IPS-15b (cell line): ENCODE data around the gene TENT5C.

Experiments used
- H3K27me3 ChIP-seq: one replicate; pipeline ENCODE4 v1.6.1; 2013; ENCODE audit warnings: low read length; ENCODE audit not compliant: control insufficient read depth, insufficient read depth
- H3K36me3 ChIP-seq: one replicate; pipeline ENCODE4 v1.6.1; 2013; ENCODE audit warnings: low read length; ENCODE audit not compliant: control insufficient read depth, insufficient read depth
- H3K4me1 ChIP-seq: one replicate; pipeline ENCODE4 v1.6.1; 2013; ENCODE audit warnings: mild to moderate bottlenecking, low read length; ENCODE audit not compliant: control insufficient read depth, insufficient read depth
- H3K4me3 ChIP-seq: one replicate; pipeline ENCODE4 v1.5.1; 2013; ENCODE audit warnings: low read depth, low read length
- H3K9ac ChIP-seq: one replicate; pipeline ENCODE4 v1.6.1; 2013; ENCODE audit warnings: low read depth, mild to moderate bottlenecking, low read length
- H3K9me3 ChIP-seq: one replicate; pipeline ENCODE4 v1.6.1; 2013; ENCODE audit warnings: mild to moderate bottlenecking, low read length; ENCODE audit not compliant: control insufficient read depth, insufficient read depth

The TENT5C gene

GRCh38 chr1:117657031-117657430 lies 51.2 kb downstream of the TENT5C start:
- Histone ChIP-seq H3K36me3 (no peaks in the 10 kb centered on the region), H3K27me3 (no peaks in the 10 kb centered on the region), H3K4me1 (peaks cover 6% of the 10 kb centered on the region), H3K4me3 (no peak overlapping the region), H3K9ac (no peak overlapping the region), H3K9me3 (no peaks in the 10 kb centered on the region)

GRCh38 chr1:117657949-117658660 lies 52.3 kb downstream of the TENT5C start:
- H3K9me3 ChIP-seq, result no peaks in the 10 kb centered on the region
- no peaks in the 10 kb centered on the region for H3K27me3 ChIP-seq
- peaks cover 6% of the 10 kb centered on the region for H3K4me1 ChIP-seq
- H3K4me3 ChIP-seq, result no peak overlapping the region
- H3K36me3 ChIP-seq, result no peaks in the 10 kb centered on the region
- no peak overlapping the region for H3K9ac ChIP-seq

DNA sequence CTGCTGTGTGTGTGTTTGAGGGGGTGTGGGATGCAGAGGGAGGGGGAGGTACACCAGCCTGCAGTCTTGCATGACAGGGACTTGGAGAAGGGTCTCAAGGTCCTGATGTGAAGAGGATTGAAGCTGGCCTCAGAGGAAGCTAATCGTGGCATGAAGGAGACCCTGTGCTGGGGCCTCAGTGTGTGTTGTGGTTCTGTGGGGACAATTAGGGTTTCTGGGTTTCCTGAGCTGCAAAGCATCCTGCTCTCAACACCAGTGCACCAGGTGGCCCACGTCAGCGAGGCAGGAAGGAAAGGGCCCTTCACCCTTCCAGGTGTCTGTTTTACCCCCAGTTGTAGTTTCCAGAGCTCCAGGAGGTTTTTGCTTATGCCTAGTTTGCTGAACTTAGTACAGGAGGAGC lies 52.8 kb downstream of the TENT5C start:
- H3K9ac ChIP-seq, result no peak overlapping the region
- H3K4me1 ChIP-seq, result peaks cover 6% of the 10 kb centered on the region
- H3K4me3 ChIP-seq, result no peak overlapping the region
- no peaks in the 10 kb centered on the region for H3K36me3 ChIP-seq
- no peaks in the 10 kb centered on the region for H3K9me3 ChIP-seq
- H3K27me3 ChIP-seq, result no peaks in the 10 kb centered on the region

DNA sequence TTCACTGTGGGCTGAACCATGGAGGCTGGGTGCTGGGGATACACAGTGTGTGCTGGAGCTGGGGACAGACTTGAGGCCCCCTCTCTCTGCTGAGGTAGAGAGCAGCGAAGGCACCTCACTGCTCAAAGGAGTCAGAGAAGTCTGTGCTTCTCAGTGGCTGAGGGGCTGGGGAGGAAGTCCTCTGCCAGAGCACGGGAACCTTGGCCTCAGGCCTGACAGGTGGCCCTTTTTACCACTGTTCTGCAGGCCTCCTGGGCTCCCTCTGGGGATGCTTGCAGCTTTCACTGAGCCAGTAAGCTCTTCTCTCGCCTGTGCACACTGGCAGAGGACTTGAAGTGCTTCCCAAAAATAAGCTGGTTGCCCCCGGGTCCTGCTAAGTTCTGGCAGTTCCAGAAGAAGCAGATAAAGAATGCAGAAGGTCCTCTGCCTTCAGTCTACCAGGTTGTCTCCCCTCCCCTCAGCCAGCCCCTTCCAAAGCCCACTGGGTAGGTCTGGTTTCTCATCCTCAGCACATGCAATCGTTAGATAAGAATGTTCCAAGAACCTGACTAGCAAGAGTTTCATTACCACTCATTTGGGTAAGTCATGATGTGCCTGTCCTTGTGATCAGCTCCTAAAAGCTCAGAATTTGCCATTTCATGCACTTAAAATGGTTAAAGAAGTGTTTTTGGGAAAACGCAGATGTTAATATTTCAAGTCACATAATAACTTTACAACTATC lies 53.9 kb downstream of the TENT5C start:
- Histone ChIP-seq H3K4me1 (peaks cover 6% of the 10 kb centered on the region), H3K4me3 (no peak overlapping the region), H3K36me3 (no peaks in the 10 kb centered on the region), H3K9ac (no peak overlapping the region), H3K27me3 (no peaks in the 10 kb centered on the region), H3K9me3 (no peaks in the 10 kb centered on the region)

DNA sequence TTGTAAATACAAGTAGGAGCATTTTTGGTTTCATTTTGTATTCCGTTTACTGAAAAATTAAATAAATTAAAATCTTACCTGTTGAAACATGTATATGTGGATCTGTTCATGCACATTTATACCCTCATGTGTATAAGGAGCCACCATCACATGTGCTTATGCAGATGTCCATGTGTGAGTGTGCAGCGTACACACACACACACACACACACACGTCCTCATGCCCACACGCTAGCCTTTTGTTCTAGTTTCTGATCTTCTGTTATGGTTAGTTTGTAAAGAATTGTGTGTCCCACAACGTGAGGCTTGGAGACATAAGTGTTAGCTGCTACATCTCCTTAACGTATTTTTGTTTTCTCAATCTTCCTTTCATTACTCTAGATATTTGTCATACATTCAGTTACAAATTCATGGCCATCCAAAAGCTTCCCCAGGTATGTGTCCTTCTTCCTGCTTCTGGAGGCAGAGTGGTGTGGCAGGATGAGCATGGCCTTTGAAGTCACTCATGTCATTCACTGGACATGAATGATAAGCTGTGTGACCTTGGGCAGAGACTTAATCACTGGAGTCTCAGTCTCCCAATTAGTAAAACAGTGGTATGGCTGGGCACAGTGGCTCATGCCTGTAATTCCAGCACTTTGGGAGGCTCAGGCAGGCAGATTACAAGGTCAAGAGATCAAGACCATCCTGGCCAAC lies 54.6 kb downstream of the TENT5C start:
- Histone ChIP-seq H3K4me1 (peaks cover 6% of the 10 kb centered on the region), H3K4me3 (no peak overlapping the region), H3K27me3 (no peaks in the 10 kb centered on the region), H3K9me3 (no peaks in the 10 kb centered on the region), H3K9ac (no peak overlapping the region), H3K36me3 (no peaks in the 10 kb centered on the region)

DNA sequence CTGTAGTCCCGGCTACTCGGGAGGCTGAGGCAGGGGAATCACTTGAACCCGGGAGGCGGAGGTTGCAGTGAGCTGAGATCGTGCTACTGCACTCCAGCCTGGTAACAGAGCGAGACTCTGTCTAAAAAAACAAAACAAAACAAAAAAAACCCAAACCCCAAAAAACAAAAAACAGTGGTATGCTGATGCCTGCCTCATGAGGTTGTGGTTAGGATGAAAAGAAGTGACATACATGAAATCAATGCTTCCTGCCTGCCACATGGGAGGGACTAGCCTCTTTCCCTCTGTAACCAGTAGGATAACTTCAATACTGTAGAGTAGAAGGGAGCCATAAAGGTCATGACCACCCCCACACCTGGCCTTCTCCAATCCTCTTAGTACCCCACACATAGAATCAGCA lies 55.2 kb downstream of the TENT5C start:
- H3K27me3 ChIP-seq, result no peaks in the 10 kb centered on the region
- H3K4me1 ChIP-seq, result peaks cover 6% of the 10 kb centered on the region
- no peak overlapping the region for H3K4me3 ChIP-seq
- H3K9me3 ChIP-seq, result no peaks in the 10 kb centered on the region
- H3K9ac ChIP-seq, result no peak overlapping the region
- H3K36me3 ChIP-seq, result no peaks in the 10 kb centered on the region

GRCh38 chr1:117662667-117663066 lies 56.8 kb downstream of the TENT5C start:
- no peaks in the 10 kb centered on the region for H3K36me3 ChIP-seq
- H3K9me3 ChIP-seq, result no peaks in the 10 kb centered on the region
- no peaks in the 10 kb centered on the region for H3K27me3 ChIP-seq
- no peaks in the 10 kb centered on the region for H3K4me1 ChIP-seq
- H3K9ac ChIP-seq, result no peak overlapping the region
- no peak overlapping the region for H3K4me3 ChIP-seq

- Histone ChIP-seq H3K36me3 (no peaks in the 10 kb centered on the region), H3K27me3 (no peaks in the 10 kb centered on the region), H3K4me1 (no peaks in the 10 kb centered on the region)
Observed at GRCh38 chr1:117663156-117663902, 57.5 kb downstream of the TENT5C start.

GRCh38 chr1:117664314-117664713 lies 58.5 kb downstream of the TENT5C start:
- Histone ChIP-seq H3K36me3 (no peaks in the 10 kb centered on the region), H3K4me3 (no peak overlapping the region), H3K9me3 (no peaks in the 10 kb centered on the region), H3K27me3 (no peaks in the 10 kb centered on the region), H3K9ac (no peak overlapping the region), H3K4me1 (no peaks in the 10 kb centered on the region)

More at GRCh38 chr1:117663156-117663902, 57.5 kb downstream of the TENT5C start:
- Histone ChIP-seq H3K4me3 (no peak overlapping the region), H3K9me3 (no peaks in the 10 kb centered on the region), H3K9ac (no peak overlapping the region)

- no peaks in the 10 kb centered on the region for H3K36me3 ChIP-seq
- H3K4me3 ChIP-seq, result no peak overlapping the region
- H3K9me3 ChIP-seq, result no peaks in the 10 kb centered on the region
- no peaks in the 10 kb centered on the region for H3K27me3 ChIP-seq
- H3K4me1 ChIP-seq, result no peaks in the 10 kb centered on the region
- no peak overlapping the region for H3K9ac ChIP-seq
Observed at GRCh38 chr1:117665556-117666270, 59.9 kb downstream of the TENT5C start.

DNA sequence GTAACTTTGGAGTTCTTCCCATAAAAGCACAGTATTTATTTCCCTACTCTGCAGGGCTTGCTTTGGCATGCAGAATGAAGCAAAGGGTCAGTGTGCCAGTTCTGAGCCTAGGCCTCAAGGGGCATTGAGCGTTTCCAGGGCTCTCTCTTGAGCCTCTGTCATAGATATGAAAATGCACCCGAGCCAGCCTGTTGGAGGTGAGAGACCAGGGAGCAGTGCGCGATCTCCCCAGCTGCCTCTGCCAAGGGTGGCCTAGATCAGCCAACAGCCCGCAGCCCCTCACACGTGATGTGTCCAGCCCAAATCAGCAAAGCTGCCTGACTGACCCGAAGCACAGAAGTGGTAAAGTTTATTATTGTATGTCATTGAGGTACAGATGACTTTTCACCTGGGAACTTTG lies 63.7 kb downstream of the TENT5C start:
- H3K9ac ChIP-seq, result no peak overlapping the region
- H3K4me1 ChIP-seq, result peaks cover 2% of the 10 kb centered on the region
- no peaks in the 10 kb centered on the region for H3K9me3 ChIP-seq
- no peaks in the 10 kb centered on the region for H3K36me3 ChIP-seq
- no peaks in the 10 kb centered on the region for H3K27me3 ChIP-seq
- H3K4me3 ChIP-seq, result no peak overlapping the region
